Subcutaneous adipose tissue (tissue), 4 donors: Measurements from ENCODE around the gene XYLT1. TPM values are rescaled to one million over a fixed set of nuclear protein-coding genes. Genes with fewer than 3 reads are reported as not detected.

Experiments
- CTCF ChIP-seq: fragments of 450-650 bp; IDR thresholded peaks from one replicate; pipeline ENCODE4 v1.5.1; 2016; ENCODE audit warnings: low read depth, mild to moderate bottlenecking, control low read depth, antibody characterized with exemption, moderate library complexity
- total RNA-seq, 4 donors: library from RNA; depleted of rRNA; stranded (reverse); fragments of >200 nt; gene quantifications; one replicate each; pipeline ENCODE4 v1.1.0, GENCODE V29; 2016

The XYLT1 gene
- total RNA-seq, 4 donors from 2014 or later, result 21.7 to 27.5 (median 26.1) TPM

GRCh38 chr16:17348826-17349225 lies 121.9 kb downstream of the XYLT1 start:
- TF ChIP-seq CTCF, result no peak

GRCh38 chr16:17348042-17348783 lies 122.5 kb downstream of the XYLT1 start:
- no peak for TF ChIP-seq CTCF

- TF ChIP-seq CTCF, result no peak
These were observed 123.1 kb downstream of the XYLT1 start for GRCh38 chr16:17347624-17348023.

DNA sequence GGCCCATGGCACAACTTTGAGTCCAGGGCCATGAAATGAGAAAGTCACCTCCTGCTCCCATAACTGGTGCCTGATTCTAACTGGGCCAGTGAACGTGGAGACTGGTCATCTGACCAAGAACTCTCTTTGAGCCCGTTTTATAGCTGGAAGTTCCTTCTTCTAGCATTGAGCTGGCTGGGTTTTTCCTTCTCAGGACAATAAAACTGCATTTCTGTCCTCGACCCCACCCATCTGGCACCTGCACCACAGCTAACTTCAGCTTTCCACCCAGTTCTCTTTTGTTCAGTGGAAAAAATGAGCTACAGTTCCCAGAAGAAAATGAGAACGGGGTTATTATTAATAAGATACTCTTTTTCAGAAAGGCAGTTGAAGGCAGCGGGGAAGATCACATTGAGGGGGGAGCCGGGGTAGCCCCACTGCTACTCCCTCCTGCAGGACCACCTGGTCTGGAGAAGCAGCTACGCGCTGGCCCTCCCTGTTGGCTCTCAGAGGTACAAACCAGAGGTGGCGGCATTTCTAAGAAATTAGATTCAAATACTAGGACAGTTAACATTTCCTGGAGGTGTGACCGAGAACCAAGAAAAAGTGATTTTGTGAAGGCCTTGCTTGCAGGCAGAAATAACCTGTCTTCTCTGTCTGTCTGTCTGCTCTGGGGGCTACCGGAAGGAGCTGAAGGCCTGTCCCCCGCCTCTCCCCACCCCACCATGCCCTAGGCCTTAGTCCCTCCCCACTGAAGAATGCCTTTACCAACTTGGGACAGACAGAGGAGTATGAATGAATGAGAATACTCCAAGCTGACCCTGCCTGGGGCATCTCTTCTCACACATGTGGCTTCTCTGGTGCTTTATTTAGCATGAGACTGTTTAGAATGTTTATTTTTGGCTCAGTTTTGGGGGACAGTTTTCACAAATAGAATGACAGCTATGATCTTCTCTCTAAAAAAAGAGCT lies 123.9 kb downstream of the XYLT1 start:
- no peak for TF ChIP-seq CTCF

DNA sequence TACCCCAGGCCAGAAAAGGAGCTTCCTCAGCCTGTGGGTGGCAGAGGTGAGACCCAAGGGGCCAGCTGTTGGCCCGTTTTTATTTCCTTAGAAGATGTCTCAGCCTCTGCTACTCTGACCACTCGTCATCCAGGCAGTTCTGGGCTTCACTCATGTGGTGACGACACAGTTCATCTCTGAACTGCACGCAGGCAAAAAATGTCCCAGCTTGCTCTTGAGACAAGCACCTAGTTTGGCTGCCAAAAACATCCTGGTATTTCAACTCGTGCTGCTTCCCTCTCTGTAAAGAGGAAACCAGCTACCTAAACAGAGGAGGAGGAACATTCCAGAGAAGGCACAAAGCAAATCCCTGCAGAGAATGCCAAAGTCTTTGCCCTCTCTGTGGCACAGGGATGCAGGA lies 125.7 kb downstream of the XYLT1 start:
- TF ChIP-seq CTCF, result no peak

GRCh38 chr16:17343728-17344127 lies 127.0 kb downstream of the XYLT1 start:
- TF ChIP-seq CTCF, result no peak

GRCh38 chr16:17343028-17343427 lies 127.7 kb downstream of the XYLT1 start:
- no peak for TF ChIP-seq CTCF
